NT2/D1 (cell line): ENCODE results near the gene RLF.
"Not testable (repeated sequence)": the region's sequence is repeated elsewhere in the genome, so short reads cannot be mapped to it uniquely, and the experiment has no call there.

ENCODE experiments used
- DNase-seq: peaks from one replicate; pipeline ENCODE4 v3.0.0-alpha.2; 2011; ENCODE audit warnings: low read depth, low spot score
- H3K27me3 ChIP-seq: 2 replicates; pipeline ENCODE4 v1.6.0; 2011; ENCODE audit warnings: mild to moderate bottlenecking; ENCODE audit not compliant: insufficient read length, insufficient read depth
- H3K36me3 ChIP-seq: 2 replicates; pipeline ENCODE4 v1.6.1; 2011; ENCODE audit warnings: mild to moderate bottlenecking, low read length, mixed read lengths; ENCODE audit not compliant: insufficient read depth, insufficient read length
- H3K4me1 ChIP-seq: 2 replicates; pipeline ENCODE4 v1.5.1; 2011; ENCODE audit not compliant: insufficient read depth, insufficient read length
- H3K4me3 ChIP-seq: 2 replicates; pipeline ENCODE4 v1.5.1; 2011; ENCODE audit warnings: low read depth; ENCODE audit not compliant: insufficient read length
- H3K9ac ChIP-seq: 2 replicates; pipeline ENCODE4 v1.6.0; 2011; ENCODE audit warnings: low read depth; ENCODE audit not compliant: insufficient read length
- H3K9me3 ChIP-seq: 2 replicates; pipeline ENCODE4 v1.5.1; 2011; ENCODE audit warnings: mild to moderate bottlenecking, low read length; ENCODE audit not compliant: insufficient read depth
- SUZ12 ChIP-seq: IDR thresholded peaks from 2 replicates; pipeline ENCODE4 v1.6.1; 2011; ENCODE audit not compliant: insufficient read length, insufficient read depth; ENCODE audit errors: extremely low read depth
- YY1 ChIP-seq: IDR thresholded peaks from 2 replicates; pipeline ENCODE4 v1.6.1; 2011; ENCODE audit not compliant: insufficient read length, insufficient read depth
- ZNF274 ChIP-seq: IDR thresholded peaks from 2 replicates; pipeline ENCODE4 v1.6.1; 2011; ENCODE audit warnings: mild to moderate bottlenecking, low read depth, low read length

The RLF gene

GRCh38 chr1:40185951-40186864, 25.0 kb downstream of the RLF start:
- H3K4me1 ChIP-seq: no peaks in the 10 kb centered on the region
- no peak for DNase-seq
- no peak overlapping the region for H3K9ac ChIP-seq
- no peaks in the 10 kb centered on the region for H3K27me3 ChIP-seq
- H3K36me3 ChIP-seq: peaks cover 23% of the 10 kb centered on the region
- TF ChIP-seq SUZ12: no peak
- no peak for TF ChIP-seq YY1
- TF ChIP-seq ZNF274: no peak
- H3K9me3 ChIP-seq: no peaks in the 10 kb centered on the region
- no peak overlapping the region for H3K4me3 ChIP-seq

DNA sequence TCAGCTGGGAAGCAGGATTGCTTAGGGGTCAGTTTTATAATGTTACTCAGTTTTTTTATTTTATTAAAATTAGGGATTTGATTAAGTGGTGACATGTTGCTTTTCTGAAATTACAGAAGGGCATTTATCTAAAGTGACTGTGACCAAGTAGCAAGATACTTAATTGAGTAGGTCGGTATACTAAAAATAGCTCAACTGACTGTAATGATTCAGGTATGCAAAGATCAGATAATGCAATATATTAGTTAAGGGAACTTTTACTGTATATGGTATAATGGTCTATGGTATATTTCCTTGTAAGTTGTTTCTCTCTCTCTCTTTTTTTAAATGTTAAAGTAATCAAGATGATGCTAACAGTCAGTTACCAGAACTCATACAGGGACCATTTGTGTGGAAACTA, 26.2 kb downstream of the RLF start:
- no peaks in the 10 kb centered on the region for H3K4me1 ChIP-seq
- H3K36me3 ChIP-seq: peaks cover 34% of the 10 kb centered on the region
- no peak overlapping the region for H3K4me3 ChIP-seq
- no peak for TF ChIP-seq YY1
- no peak for TF ChIP-seq ZNF274
- no peak for TF ChIP-seq SUZ12
- no peak for DNase-seq
- H3K9ac ChIP-seq: no peak overlapping the region
- no peaks in the 10 kb centered on the region for H3K9me3 ChIP-seq
- H3K27me3 ChIP-seq: no peaks in the 10 kb centered on the region

GRCh38 chr1:40194639-40195038, 33.5 kb downstream of the RLF start:
- peaks cover 63% of the 10 kb centered on the region for H3K36me3 ChIP-seq
- H3K4me1 ChIP-seq, H3K9me3 ChIP-seq, H3K4me3 ChIP-seq, H3K9ac ChIP-seq, DNase-seq, H3K27me3 ChIP-seq: not testable (repeated sequence)

GRCh38 chr1:40197656-40198055, 36.5 kb downstream of the RLF start:
- Histone ChIP-seq H3K27me3 (no peaks in the 10 kb centered on the region), H3K9ac (no peak overlapping the region), H3K9me3 (no peaks in the 10 kb centered on the region), H3K36me3 (peaks cover 52% of the 10 kb centered on the region), H3K4me1 (no peaks in the 10 kb centered on the region), H3K4me3 (no peak overlapping the region)
- TF ChIP-seq SUZ12 (no peak), ZNF274 (no peak), YY1 (no peak)
- no peak for DNase-seq

DNA sequence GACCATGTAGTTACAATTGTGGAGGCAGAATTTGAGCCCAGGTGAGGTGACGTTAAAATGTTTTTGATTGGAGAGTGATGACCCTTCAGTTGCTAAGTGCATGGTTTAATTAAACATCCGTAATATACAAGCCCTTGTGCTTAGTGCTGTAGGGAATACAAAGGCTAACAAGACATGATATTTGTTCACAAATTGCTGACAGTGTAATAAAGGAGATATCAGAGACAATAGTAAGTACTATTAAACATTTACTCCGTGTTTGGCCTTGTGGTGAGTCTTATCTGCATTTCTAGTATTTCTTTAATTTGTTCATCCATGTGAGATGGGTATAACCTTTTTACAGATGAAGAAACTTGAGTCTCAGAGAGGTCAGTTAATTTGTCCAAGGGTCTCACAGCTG, 37.9 kb downstream of the RLF start:
- H3K27me3 ChIP-seq: no peaks in the 10 kb centered on the region
- no peak overlapping the region for H3K4me3 ChIP-seq
- no peaks in the 10 kb centered on the region for H3K9me3 ChIP-seq
- DNase-seq: no peak
- no peaks in the 10 kb centered on the region for H3K4me1 ChIP-seq
- H3K9ac ChIP-seq: no peak overlapping the region
- H3K36me3 ChIP-seq: peaks cover 48% of the 10 kb centered on the region
- TF ChIP-seq SUZ12: no peak
- TF ChIP-seq ZNF274: no peak
- TF ChIP-seq YY1: no peak

DNA sequence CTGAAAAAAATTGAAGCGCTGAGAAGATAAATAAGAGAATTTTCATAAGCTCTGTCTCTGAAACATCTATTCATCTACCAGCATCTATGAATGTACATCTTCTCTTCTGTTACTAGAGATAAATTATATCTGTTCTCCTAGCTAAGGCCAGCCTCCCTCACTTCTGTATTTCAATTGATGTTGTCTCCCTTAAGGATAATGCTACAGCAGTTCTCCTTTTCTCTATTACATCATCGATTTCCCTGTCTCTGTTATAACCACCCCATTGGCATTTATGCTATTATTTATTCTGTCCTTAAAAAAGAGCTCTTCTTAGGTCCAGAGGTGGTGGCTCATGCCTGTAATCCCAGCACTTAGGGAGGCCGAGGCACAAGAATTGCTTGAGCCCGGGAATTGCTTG, 43.7 kb downstream of the RLF start:
- H3K36me3 ChIP-seq: peaks cover 53% of the 10 kb centered on the region
- no peak overlapping the region for H3K9ac ChIP-seq
- H3K9me3 ChIP-seq: no peaks in the 10 kb centered on the region
- H3K27me3 ChIP-seq: no peaks in the 10 kb centered on the region
- H3K4me1 ChIP-seq: no peaks in the 10 kb centered on the region
- no peak for DNase-seq
- TF ChIP-seq ZNF274: no peak
- no peak overlapping the region for H3K4me3 ChIP-seq

DNA sequence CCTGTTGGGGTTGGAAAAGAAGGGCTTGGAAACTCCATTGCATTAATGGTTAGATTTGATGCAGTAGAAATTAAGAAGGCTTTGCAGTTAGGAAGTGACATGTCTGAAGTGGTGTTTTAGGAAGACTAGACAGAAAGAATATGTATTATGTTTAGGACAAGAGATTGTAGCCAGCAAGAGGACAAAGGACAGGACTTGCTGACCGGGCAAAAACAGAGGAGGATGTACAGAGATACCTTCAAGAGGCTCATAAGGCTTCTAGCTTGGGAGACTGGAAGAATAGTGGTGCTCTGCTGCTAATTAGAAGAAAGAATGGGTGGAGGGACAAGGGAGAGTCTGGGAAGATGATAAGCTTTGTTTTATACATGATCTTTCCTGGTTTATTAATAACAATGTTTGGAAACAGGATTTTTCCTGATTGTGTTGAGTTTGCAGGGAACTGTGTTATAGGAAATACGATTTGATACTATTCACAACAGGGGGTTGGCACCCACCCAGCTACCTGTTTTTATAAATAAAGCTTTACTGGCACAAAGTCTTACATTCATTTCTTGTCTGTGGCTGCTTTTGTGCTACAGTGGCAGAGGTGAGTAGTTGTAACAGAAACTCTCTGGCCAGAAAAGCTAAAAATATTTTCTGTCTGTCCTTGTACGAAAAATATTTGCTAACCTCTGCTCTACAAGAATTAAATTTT, 49.5 kb downstream of the RLF start:
- H3K36me3 ChIP-seq: peaks cover 77% of the 10 kb centered on the region
- H3K27me3 ChIP-seq: no peaks in the 10 kb centered on the region
- TF ChIP-seq ZNF274 (no peak), YY1 (no peak), SUZ12 (no peak)
- H3K9me3 ChIP-seq: no peaks in the 10 kb centered on the region
- no peak for DNase-seq
- no peaks in the 10 kb centered on the region for H3K4me1 ChIP-seq
- no peak overlapping the region for H3K9ac ChIP-seq
- no peak overlapping the region for H3K4me3 ChIP-seq
